ENCODE measurements around the gene PBX2. TPM values are rescaled to one million over a fixed set of nuclear protein-coding genes. Genes with fewer than 3 reads are reported as not detected.
A peak's percentile ranks its signal among the peaks of the same experiment; 100 is the strongest.
"Not testable (repeated sequence)": the region's sequence is repeated elsewhere in the genome, so short reads cannot be mapped to it uniquely, and the experiment has no call there.

Gene PBX2
- total RNA-seq, 1 experiment from 2014 or later: 176 TPM

GRCh38 chr6:32187009-32187709, 2.8 kb downstream of the PBX2 start:
- no peak overlapping the region for H3K27ac ChIP-seq (ENCODE audit: insufficient read length, low read depth, low read length)
- no peak overlapping the region for H3K18ac ChIP-seq (ENCODE audit: insufficient read length, low read depth, low read length)
- H4K8ac ChIP-seq (replicated peaks; ENCODE audit: insufficient read length, low read depth, low read length): no peak overlapping the region
- no peak overlapping the region for H3K4ac ChIP-seq (ENCODE audit: low read depth, low read length)
- H2BK5ac ChIP-seq (ENCODE audit: insufficient read length, low read length): no peak overlapping the region
- no peak overlapping the region for H3K4me2 ChIP-seq (ENCODE audit: insufficient read depth, insufficient read length, low read length)
- no peaks in the 10 kb centered on the region for H3K9me3 ChIP-seq (ENCODE audit: control insufficient read depth, low read depth, low read length)
- no peak overlapping the region for H3K56ac ChIP-seq (ENCODE audit: insufficient read length, low read depth, low read length)
- no peaks in the 10 kb centered on the region for H3K27me3 Mint-ChIP-seq (ENCODE audit: low read depth)
- H3K4me1 Mint-ChIP-seq: peaks cover 33 to 43% of the 10 kb centered on the region in 2 experiments
- H3K27ac Mint-ChIP-seq: peak overlapping the region in 1 of 3 experiments; percentile 76; a peak in 3 of 7 replicates
- no peak overlapping the region for H4K91ac ChIP-seq (ENCODE audit: insufficient read length, low read depth, low read length)
- H3K14ac ChIP-seq (ENCODE audit: insufficient read depth, low read length): no peak overlapping the region
- H4K20me1 ChIP-seq (ENCODE audit: control insufficient read depth, insufficient read depth, insufficient read length): no peaks in the 10 kb centered on the region
- peak overlapping the region in 1 of 2 experiments; percentile 63; a peak in 3 of 5 replicates for H3K4me3 Mint-ChIP-seq
- H3K4me1 ChIP-seq (ENCODE audit: insufficient read depth, low read length): peaks cover 4% of the 10 kb centered on the region; the same call in 1 of the 2 replicates
- H3K23me2 ChIP-seq (ENCODE audit: insufficient read length, low read depth, low read length, poor library complexity, severe bottlenecking): peaks cover 7% of the 10 kb centered on the region
- no peak overlapping the region for H2AK5ac ChIP-seq (ENCODE audit: insufficient read length, low read length)
- no peak overlapping the region for H3K23ac ChIP-seq (ENCODE audit: insufficient read length, low read depth, low read length)
- DNase-seq: no peak
- H3T11ph ChIP-seq (ENCODE audit: low read length): no peak overlapping the region
- H3K27me3 ChIP-seq (ENCODE audit: insufficient read depth, low read length): no peaks in the 10 kb centered on the region
- TF ChIP-seq CTCF (conservative IDR thresholded peaks at IDR 0.05): no peak
- peaks cover 12 to 54% (median 45%) of the 10 kb centered on the region in 3 experiments; a peak in 6 of 7 replicates for H3K36me3 Mint-ChIP-seq (ENCODE audit: insufficient read depth in 1 of 3, low read depth in 3 of 3)
- no peak overlapping the region for H2BK15ac ChIP-seq (ENCODE audit: low read depth, low read length)
- H4K5ac ChIP-seq (ENCODE audit: insufficient read length, low read depth, low read length): no peak overlapping the region
- no peak overlapping the region for H2BK120ac ChIP-seq (ENCODE audit: low read depth, low read length, poor library complexity, severe bottlenecking)
- no peak overlapping the region for H2BK20ac ChIP-seq (ENCODE audit: low read depth, low read length, poor library complexity, severe bottlenecking)
- no peaks in the 10 kb centered on the region; a peak in 1 of 5 replicates for H3K9me3 Mint-ChIP-seq
- no peak overlapping the region for H2BK12ac ChIP-seq (ENCODE audit: insufficient read length, low read depth, low read length)
- no CpG with 5 or more reads among the region's 12 CpGs for WGBS (ENCODE audit: extremely low coverage, insufficient read length, low lambda C conversion rate)
- H3K79me1 ChIP-seq (ENCODE audit: insufficient read depth, low read depth, low read length, poor library complexity, severe bottlenecking): no peaks in the 10 kb centered on the region
- H3K9ac ChIP-seq (ENCODE audit: extremely low read depth, insufficient read length, low read length): no peak overlapping the region
- H3K79me2 ChIP-seq (ENCODE audit: insufficient read depth, low read length): no peaks in the 10 kb centered on the region
- H2AFZ ChIP-seq (ENCODE audit: low read length): no peak overlapping the region

DNA sequence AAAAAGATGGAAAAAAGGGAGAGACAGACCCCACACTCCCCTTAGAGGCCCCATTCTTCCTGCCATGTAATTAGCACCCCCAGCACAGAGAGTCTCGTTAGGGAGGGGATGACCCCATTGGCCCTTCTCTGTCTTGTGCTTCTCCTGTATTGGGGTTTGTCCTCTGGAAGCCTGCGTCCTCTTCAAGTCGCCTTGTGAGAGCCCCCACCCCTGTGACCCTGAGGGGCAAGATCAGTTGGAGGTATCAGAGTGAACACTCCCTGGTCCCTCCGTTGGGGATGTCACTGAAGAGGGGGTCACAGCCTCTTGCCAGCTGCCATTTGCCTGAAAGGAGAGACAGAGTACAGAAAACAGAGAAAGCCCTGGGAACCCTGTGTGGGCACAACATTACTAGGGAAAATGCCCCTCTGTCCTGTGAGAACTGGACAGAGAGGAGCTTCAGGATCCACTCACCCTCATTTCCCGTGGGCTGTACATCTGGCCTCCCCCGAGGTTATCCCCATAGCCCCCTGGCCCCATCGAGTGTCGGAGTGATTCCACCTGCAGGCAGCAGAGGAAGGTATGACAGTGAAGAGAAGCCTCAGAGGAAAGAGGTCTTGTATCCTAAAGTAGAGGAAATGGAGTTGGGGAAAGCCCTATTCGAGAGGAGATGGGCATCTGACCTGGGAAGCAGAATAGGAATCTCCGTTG, 3.7 kb downstream of the PBX2 start:
- not testable (repeated sequence) for H2AK5ac ChIP-seq (ENCODE audit: insufficient read length, low read length); H3K14ac ChIP-seq (ENCODE audit: insufficient read depth, low read length); H3K23me2 ChIP-seq (ENCODE audit: insufficient read length, low read depth, low read length, poor library complexity, severe bottlenecking); H4K5ac ChIP-seq (ENCODE audit: insufficient read length, low read depth, low read length); H3K4me1 ChIP-seq (ENCODE audit: insufficient read depth, low read length); H3K27ac ChIP-seq (ENCODE audit: insufficient read length, low read depth, low read length); H3K4me2 ChIP-seq (ENCODE audit: insufficient read depth, insufficient read length, low read length); H3K27me3 ChIP-seq (ENCODE audit: insufficient read depth, low read length); H3K9me3 Mint-ChIP-seq; H3K79me1 ChIP-seq (ENCODE audit: insufficient read depth, low read depth, low read length, poor library complexity, severe bottlenecking); H3T11ph ChIP-seq (ENCODE audit: low read length); H4K8ac ChIP-seq (replicated peaks; ENCODE audit: insufficient read length, low read depth, low read length); H3K27me3 Mint-ChIP-seq (ENCODE audit: low read depth); H4K91ac ChIP-seq (ENCODE audit: insufficient read length, low read depth, low read length); H2AFZ ChIP-seq (ENCODE audit: low read length); H2BK120ac ChIP-seq (ENCODE audit: low read depth, low read length, poor library complexity, severe bottlenecking); H3K56ac ChIP-seq (ENCODE audit: insufficient read length, low read depth, low read length); H2BK15ac ChIP-seq (ENCODE audit: low read depth, low read length); H2BK12ac ChIP-seq (ENCODE audit: insufficient read length, low read depth, low read length); DNase-seq; H3K79me2 ChIP-seq (ENCODE audit: insufficient read depth, low read length); H3K23ac ChIP-seq (ENCODE audit: insufficient read length, low read depth, low read length); H2BK20ac ChIP-seq (ENCODE audit: low read depth, low read length, poor library complexity, severe bottlenecking); H3K9ac ChIP-seq (ENCODE audit: extremely low read depth, insufficient read length, low read length); H3K9me3 ChIP-seq (ENCODE audit: control insufficient read depth, low read depth, low read length); H2BK5ac ChIP-seq (ENCODE audit: insufficient read length, low read length); H4K20me1 ChIP-seq (ENCODE audit: control insufficient read depth, insufficient read depth, insufficient read length); H3K4ac ChIP-seq (ENCODE audit: low read depth, low read length); H3K18ac ChIP-seq (ENCODE audit: insufficient read length, low read depth, low read length)
- Mint-ChIP-seq H3K27ac (peak overlapping the region; percentile 32 to 90 (median 75); a peak in 5 of 7 replicates), H3K36me3 (ENCODE audit: insufficient read depth in 1 of 3, low read depth in 3 of 3) (peaks cover 14 to 62% (median 48%) of the 10 kb centered on the region in 3 experiments; a peak in 6 of 7 replicates), H3K4me3 (peak overlapping the region in 1 of 2 experiments; percentile 56; a peak in 2 of 5 replicates), H3K4me1 (peaks cover 24 to 38% of the 10 kb centered on the region in 2 experiments)
- no CpG with 5 or more reads among the region's 10 CpGs for WGBS (ENCODE audit: extremely low coverage, insufficient read length, low lambda C conversion rate)
